GM23338 (cell line): Measurements from ENCODE around the gene BCL2. TPM values are rescaled to one million over a fixed set of nuclear protein-coding genes. Genes with fewer than 3 reads are reported as not detected.

Experiments
- CREB1 ChIP-seq: fragments of 250-450 bp; sonication (Bioruptor Pico); IDR thresholded peaks from 2 replicates; pipeline ENCODE4 v1.5.0; 2020; ENCODE audit warnings: low read depth, mild to moderate bottlenecking, moderate library complexity
- EZH2 ChIP-seq: fragments of 200-600 bp; sonication (generic); IDR thresholded peaks from one replicate; pipeline ENCODE4 v1.8.0; 2017; ENCODE audit warnings: antibody characterized with exemption, mild to moderate bottlenecking, low read depth; ENCODE audit not compliant: unreplicated experiment
- POLR2AphosphoS5 ChIP-seq: IDR thresholded peaks from 2 replicates; pipeline ENCODE4 v1.6.1; 2016; ENCODE audit warnings: antibody characterized with exemption, low read depth
- ZNF331 ChIP-seq: fragments of 250-450 bp; sonication (Bioruptor Pico); IDR thresholded peaks from 2 replicates; pipeline ENCODE4 v1.5.0; 2020; ENCODE audit warnings: low read depth, mild to moderate bottlenecking, moderate library complexity
- polyA plus RNA-seq: library from polyadenylated mRNA; unstranded; fragments of >200 nt; fragmentation: Nextera tagmentation; extraction: Ambion mirVana; gene quantifications from 2 replicates; pipeline ENCODE4 v1.2.1, GENCODE V29; 2016
- total RNA-seq: library from RNA; depleted of rRNA; stranded (reverse); fragments of >200 nt; shearing (Covaris generic); gene quantifications from 2 replicates; pipeline ENCODE4 v1.2.3, GENCODE V29; 2014
- TF ChIP-seq, protein P1 (sequence below): fragments of 250-450 bp; sonication (Bioruptor Pico); IDR thresholded peaks from 2 replicates; pipeline ENCODE4 v1.5.0; 2020; ENCODE audit warnings: mild to moderate bottlenecking, moderate library complexity
- TF ChIP-seq, protein P2 (sequence below), 2 experiments: fragments of 200-600 bp in 1 of 2; sonication (generic) in 1 of 2; conservative IDR thresholded peaks; 2 replicates each; pipeline versions ENCODE4 v1.5.1 to v1.6.1; 2016 to 2017; ENCODE audit warnings: antibody characterized with exemption in 2 of 2, low read depth in 2 of 2, mild to moderate bottlenecking in 2 of 2, moderate library complexity in 1 of 2
- TF ChIP-seq, protein P3 (sequence below): IDR thresholded peaks from 2 replicates; pipeline ENCODE4 v1.6.1; 2016; ENCODE audit warnings: antibody characterized with exemption
- TF ChIP-seq, protein P4 (sequence below): IDR thresholded peaks from one replicate; pipeline ENCODE4 v1.6.1; 2018; ENCODE audit warnings: antibody characterized with exemption; ENCODE audit not compliant: unreplicated experiment

Gene BCL2
- total and polyA plus RNA-seq, 2 experiments from 2014 or later, result 1.2 to 4.0 TPM

DNA sequence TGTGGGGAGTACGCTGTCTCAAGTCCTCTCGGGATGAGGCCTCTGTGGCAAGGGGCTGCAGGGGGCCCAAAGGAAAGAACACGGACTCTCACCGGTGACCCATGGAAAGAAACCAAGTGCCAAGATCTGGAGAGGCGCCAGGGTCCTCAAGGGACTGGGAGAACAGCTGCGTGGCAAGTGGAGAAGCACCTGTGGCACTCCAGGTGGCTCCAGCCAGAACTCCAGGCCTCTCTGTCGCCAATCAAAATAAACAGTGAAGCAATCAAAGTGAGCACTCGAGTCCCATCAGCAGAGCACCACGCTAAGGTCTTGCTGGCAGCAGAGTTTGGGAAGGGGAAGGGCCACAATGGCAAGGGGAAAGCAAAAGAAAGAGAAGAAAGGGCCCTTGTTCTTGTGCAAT is 54.7 kb downstream of the BCL2 start (continued):
- TF ChIP-seq, protein P1, sequence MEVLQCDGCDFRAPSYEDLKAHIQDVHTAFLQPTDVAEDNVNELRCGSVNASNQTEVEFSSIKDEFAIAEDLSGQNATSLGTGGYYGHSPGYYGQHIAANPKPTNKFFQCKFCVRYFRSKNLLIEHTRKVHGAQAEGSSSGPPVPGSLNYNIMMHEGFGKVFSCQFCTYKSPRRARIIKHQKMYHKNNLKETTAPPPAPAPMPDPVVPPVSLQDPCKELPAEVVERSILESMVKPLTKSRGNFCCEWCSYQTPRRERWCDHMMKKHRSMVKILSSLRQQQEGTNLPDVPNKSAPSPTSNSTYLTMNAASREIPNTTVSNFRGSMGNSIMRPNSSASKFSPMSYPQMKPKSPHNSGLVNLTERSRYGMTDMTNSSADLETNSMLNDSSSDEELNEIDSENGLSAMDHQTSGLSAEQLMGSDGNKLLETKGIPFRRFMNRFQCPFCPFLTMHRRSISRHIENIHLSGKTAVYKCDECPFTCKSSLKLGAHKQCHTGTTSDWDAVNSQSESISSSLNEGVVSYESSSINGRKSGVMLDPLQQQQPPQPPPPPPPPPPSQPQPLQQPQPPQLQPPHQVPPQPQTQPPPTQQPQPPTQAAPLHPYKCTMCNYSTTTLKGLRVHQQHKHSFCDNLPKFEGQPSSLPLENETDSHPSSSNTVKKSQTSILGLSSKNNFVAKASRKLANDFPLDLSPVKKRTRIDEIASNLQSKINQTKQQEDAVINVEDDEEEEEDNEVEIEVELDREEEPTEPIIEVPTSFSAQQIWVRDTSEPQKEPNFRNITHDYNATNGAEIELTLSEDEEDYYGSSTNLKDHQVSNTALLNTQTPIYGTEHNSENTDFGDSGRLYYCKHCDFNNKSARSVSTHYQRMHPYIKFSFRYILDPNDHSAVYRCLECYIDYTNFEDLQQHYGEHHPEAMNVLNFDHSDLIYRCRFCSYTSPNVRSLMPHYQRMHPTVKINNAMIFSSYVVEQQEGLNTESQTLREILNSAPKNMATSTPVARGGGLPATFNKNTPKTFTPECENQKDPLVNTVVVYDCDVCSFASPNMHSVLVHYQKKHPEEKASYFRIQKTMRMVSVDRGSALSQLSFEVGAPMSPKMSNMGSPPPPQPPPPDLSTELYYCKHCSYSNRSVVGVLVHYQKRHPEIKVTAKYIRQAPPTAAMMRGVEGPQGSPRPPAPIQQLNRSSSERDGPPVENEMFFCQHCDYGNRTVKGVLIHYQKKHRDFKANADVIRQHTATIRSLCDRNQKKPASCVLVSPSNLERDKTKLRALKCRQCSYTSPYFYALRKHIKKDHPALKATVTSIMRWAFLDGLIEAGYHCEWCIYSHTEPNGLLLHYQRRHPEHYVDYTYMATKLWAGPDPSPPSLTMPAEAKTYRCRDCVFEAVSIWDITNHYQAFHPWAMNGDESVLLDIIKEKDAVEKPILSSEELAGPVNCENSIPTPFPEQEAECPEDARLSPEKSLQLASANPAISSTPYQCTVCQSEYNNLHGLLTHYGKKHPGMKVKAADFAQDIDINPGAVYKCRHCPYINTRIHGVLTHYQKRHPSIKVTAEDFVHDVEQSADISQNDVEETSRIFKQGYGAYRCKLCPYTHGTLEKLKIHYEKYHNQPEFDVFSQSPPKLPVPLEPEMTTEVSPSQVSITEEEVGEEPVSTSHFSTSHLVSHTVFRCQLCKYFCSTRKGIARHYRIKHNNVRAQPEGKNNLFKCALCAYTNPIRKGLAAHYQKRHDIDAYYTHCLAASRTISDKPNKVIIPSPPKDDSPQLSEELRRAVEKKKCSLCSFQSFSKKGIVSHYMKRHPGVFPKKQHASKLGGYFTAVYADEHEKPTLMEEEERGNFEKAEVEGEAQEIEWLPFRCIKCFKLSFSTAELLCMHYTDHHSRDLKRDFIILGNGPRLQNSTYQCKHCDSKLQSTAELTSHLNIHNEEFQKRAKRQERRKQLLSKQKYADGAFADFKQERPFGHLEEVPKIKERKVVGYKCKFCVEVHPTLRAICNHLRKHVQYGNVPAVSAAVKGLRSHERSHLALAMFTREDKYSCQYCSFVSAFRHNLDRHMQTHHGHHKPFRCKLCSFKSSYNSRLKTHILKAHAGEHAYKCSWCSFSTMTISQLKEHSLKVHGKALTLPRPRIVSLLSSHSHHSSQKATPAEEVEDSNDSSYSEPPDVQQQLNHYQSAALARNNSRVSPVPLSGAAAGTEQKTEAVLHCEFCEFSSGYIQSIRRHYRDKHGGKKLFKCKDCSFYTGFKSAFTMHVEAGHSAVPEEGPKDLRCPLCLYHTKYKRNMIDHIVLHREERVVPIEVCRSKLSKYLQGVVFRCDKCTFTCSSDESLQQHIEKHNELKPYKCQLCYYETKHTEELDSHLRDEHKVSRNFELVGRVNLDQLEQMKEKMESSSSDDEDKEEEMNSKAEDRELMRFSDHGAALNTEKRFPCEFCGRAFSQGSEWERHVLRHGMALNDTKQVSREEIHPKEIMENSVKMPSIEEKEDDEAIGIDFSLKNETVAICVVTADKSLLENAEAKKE (CRISPR knock-in tag), result no peak
- TF ChIP-seq CREB1 (CRISPR knock-in tag), result no peak
- TF ChIP-seq, protein P2, sequence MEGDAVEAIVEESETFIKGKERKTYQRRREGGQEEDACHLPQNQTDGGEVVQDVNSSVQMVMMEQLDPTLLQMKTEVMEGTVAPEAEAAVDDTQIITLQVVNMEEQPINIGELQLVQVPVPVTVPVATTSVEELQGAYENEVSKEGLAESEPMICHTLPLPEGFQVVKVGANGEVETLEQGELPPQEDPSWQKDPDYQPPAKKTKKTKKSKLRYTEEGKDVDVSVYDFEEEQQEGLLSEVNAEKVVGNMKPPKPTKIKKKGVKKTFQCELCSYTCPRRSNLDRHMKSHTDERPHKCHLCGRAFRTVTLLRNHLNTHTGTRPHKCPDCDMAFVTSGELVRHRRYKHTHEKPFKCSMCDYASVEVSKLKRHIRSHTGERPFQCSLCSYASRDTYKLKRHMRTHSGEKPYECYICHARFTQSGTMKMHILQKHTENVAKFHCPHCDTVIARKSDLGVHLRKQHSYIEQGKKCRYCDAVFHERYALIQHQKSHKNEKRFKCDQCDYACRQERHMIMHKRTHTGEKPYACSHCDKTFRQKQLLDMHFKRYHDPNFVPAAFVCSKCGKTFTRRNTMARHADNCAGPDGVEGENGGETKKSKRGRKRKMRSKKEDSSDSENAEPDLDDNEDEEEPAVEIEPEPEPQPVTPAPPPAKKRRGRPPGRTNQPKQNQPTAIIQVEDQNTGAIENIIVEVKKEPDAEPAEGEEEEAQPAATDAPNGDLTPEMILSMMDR (conservative IDR thresholded peaks at IDR 0.05; ENCODE audit: low read depth in 2 of 2), result no peak
- TF ChIP-seq, protein P3, sequence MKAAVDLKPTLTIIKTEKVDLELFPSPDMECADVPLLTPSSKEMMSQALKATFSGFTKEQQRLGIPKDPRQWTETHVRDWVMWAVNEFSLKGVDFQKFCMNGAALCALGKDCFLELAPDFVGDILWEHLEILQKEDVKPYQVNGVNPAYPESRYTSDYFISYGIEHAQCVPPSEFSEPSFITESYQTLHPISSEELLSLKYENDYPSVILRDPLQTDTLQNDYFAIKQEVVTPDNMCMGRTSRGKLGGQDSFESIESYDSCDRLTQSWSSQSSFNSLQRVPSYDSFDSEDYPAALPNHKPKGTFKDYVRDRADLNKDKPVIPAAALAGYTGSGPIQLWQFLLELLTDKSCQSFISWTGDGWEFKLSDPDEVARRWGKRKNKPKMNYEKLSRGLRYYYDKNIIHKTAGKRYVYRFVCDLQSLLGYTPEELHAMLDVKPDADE, result no peak
- TF ChIP-seq POLR2AphosphoS5, result no peak
- TF ChIP-seq EZH2, result no peak
- TF ChIP-seq ZNF331 (CRISPR knock-in tag), result no peak
- TF ChIP-seq, protein P4, sequence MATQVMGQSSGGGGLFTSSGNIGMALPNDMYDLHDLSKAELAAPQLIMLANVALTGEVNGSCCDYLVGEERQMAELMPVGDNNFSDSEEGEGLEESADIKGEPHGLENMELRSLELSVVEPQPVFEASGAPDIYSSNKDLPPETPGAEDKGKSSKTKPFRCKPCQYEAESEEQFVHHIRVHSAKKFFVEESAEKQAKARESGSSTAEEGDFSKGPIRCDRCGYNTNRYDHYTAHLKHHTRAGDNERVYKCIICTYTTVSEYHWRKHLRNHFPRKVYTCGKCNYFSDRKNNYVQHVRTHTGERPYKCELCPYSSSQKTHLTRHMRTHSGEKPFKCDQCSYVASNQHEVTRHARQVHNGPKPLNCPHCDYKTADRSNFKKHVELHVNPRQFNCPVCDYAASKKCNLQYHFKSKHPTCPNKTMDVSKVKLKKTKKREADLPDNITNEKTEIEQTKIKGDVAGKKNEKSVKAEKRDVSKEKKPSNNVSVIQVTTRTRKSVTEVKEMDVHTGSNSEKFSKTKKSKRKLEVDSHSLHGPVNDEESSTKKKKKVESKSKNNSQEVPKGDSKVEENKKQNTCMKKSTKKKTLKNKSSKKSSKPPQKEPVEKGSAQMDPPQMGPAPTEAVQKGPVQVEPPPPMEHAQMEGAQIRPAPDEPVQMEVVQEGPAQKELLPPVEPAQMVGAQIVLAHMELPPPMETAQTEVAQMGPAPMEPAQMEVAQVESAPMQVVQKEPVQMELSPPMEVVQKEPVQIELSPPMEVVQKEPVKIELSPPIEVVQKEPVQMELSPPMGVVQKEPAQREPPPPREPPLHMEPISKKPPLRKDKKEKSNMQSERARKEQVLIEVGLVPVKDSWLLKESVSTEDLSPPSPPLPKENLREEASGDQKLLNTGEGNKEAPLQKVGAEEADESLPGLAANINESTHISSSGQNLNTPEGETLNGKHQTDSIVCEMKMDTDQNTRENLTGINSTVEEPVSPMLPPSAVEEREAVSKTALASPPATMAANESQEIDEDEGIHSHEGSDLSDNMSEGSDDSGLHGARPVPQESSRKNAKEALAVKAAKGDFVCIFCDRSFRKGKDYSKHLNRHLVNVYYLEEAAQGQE, result no peak
